Mucosa of descending colon (tissue), 3 donors: ENCODE data around the gene TULP4. TPM values are rescaled to one million over a fixed set of nuclear protein-coding genes. Genes with fewer than 3 reads are reported as not detected.

Experiments
- ATAC-seq: fragments of 200-7000 bp; cut with Tn5 transposase; one replicate; pipeline ENCODE4 v1.9.1; 2020; ENCODE audit warnings: mild to moderate bottlenecking, moderate library complexity
- DNase-seq, 3 donors: peaks; one replicate each; pipeline ENCODE4 v3.0.0-alpha.2; 2020
- H3K36me3 ChIP-seq: fragments of 200-600 bp; one replicate; pipeline ENCODE4 v1.8.0; 2021; ENCODE audit warnings: low read depth, mild to moderate bottlenecking
- H3K4me1 ChIP-seq: fragments of 200-600 bp; one replicate; pipeline ENCODE4 v1.8.0; 2021; ENCODE audit warnings: low read depth, mild to moderate bottlenecking
- H3K4me3 ChIP-seq: fragments of 200-600 bp; one replicate; pipeline ENCODE4 v1.8.0; 2021; ENCODE audit warnings: mild to moderate bottlenecking
- H3K9me3 ChIP-seq: fragments of 200-600 bp; one replicate; pipeline ENCODE4 v1.8.0; 2021; ENCODE audit warnings: mild to moderate bottlenecking
- CTCF ChIP-seq: fragments of 200-600 bp; IDR thresholded peaks from one replicate; pipeline ENCODE4 v1.8.0; 2022; ENCODE audit warnings: antibody characterized with exemption, mild to moderate bottlenecking
- intact Hi-C, 2 donors: fragments of 100-400 bp; cut with DNase I in 1 of 2; cut with micrococcal nuclease in 1 of 2; formaldehyde crosslinking; loops; one replicate each; pipeline versions ENCODE4 v1.11.0 to v1.11.1; 2022; cut with DNase I, micrococcal nuclease
- total RNA-seq, 3 donors: library from RNA; stranded (reverse); fragmentation: NEBNext Ultra II Directional in 2 of 3; extraction: Animal tissue kit (Norgen Biotek cat#: 25700) in 2 of 3; gene quantifications; one replicate each; pipeline versions ENCODE4 v1.2.1 to v1.2.4, GENCODE V29; 2021 to 2023
- donor health status: DM: no; HTN: no; CAD: no; lungs with moderate emphysema.
- donor health status: DM: no; HTN: no; CAD: no.
- donor health status: DM: no; HTN: yes; CAD: no.

Gene TULP4
- total RNA-seq, 3 donors from 2014 or later: 70.4 to 122 (median 83.6) TPM

- Histone ChIP-seq H3K9me3 (no peaks in the 10 kb centered on the region), H3K36me3 (no peaks in the 10 kb centered on the region), H3K4me1 (no peaks in the 10 kb centered on the region), H3K4me3 (no peak overlapping the region)
- intact Hi-C loops: no loop called here
- DNase-seq: no peak
- no peak for ATAC-seq
- no peak for TF ChIP-seq CTCF
These were observed 42.6 kb upstream of the TULP4 start for GRCh38 chr6:158269657-158270056.

- H3K36me3 ChIP-seq: no peaks in the 10 kb centered on the region
- no peak for TF ChIP-seq CTCF
- H3K4me3 ChIP-seq: no peak overlapping the region
- no peaks in the 10 kb centered on the region for H3K9me3 ChIP-seq
- no peaks in the 10 kb centered on the region for H3K4me1 ChIP-seq
- DNase-seq: no peak
- intact Hi-C loops: no loop called here
- ATAC-seq: no peak
These were observed 41.7 kb upstream of the TULP4 start for GRCh38 chr6:158270389-158271127.

GRCh38 chr6:158272324-158272723 lies 39.9 kb upstream of the TULP4 start:
- ATAC-seq (no peak), DNase-seq (no peak)
- Histone ChIP-seq H3K9me3 (no peaks in the 10 kb centered on the region), H3K36me3 (no peaks in the 10 kb centered on the region), H3K4me3 (no peak overlapping the region), H3K4me1 (no peaks in the 10 kb centered on the region)
- TF ChIP-seq CTCF: no peak
- intact Hi-C loops: no loop called here

GRCh38 chr6:158278004-158278403 lies 34.3 kb upstream of the TULP4 start:
- no peak for TF ChIP-seq CTCF
- intact Hi-C loops: no loop called here
- DNase-seq (no peak), ATAC-seq (no peak)
- Histone ChIP-seq H3K4me1 (no peaks in the 10 kb centered on the region), H3K36me3 (no peaks in the 10 kb centered on the region), H3K9me3 (no peaks in the 10 kb centered on the region), H3K4me3 (no peak overlapping the region)

GRCh38 chr6:158279615-158280014 lies 32.6 kb upstream of the TULP4 start:
- ATAC-seq (no peak), DNase-seq (no peak)
- Histone ChIP-seq H3K4me3 (no peak overlapping the region), H3K9me3 (no peaks in the 10 kb centered on the region), H3K4me1 (no peaks in the 10 kb centered on the region), H3K36me3 (no peaks in the 10 kb centered on the region)
- no peak for TF ChIP-seq CTCF
- intact Hi-C loops: no loop called here
